IMR-90 (cell line): ENCODE data around the gene KRTAP12-2. TPM values are rescaled to one million over a fixed set of nuclear protein-coding genes. Genes with fewer than 3 reads are reported as not detected.

Source experiments
- ATAC-seq: fragments of 200-7000 bp; cut with Tn5 transposase; 2 replicates; pipeline ENCODE4 v1.9.1; 2020; ENCODE audit warnings: low read depth, mild to moderate bottlenecking, moderate library complexity
- BruUV-seq: library from RNA; stranded (reverse); fragments of 400-500 nt; replicated peaks from 2 replicates; lab custom pipeline; 2021; lab: Mats Ljungman, UMichigan
- CTCF ChIA-PET: fragments of 300-600 bp; formaldehyde crosslinking; extraction: SDS; loops from one replicate; lab custom pipeline; 2021; ENCODE audit warnings: antibody characterized with exemption; lab: Yijun Ruan, JAX
- POLR2A ChIA-PET: fragments of 300-600 bp; sonication (Branson Sonifier 250); formaldehyde crosslinking; loops from one replicate; lab custom pipeline; 2022; ENCODE audit warnings: antibody characterized with exemption; ENCODE audit not compliant: unreplicated experiment; lab: Charles Lee
- DNase-seq: peaks from one replicate; pipeline ENCODE4 v3.0.0; 2013
- H2AFZ ChIP-seq: replicated peaks from 2 replicates; pipeline ENCODE3; 2013; ENCODE audit warnings: low read length, mild to moderate bottlenecking; ENCODE audit not compliant: poor library complexity
- H2AK5ac ChIP-seq: 2 replicates; pipeline ENCODE4 v1.6.1; 2013; ENCODE audit warnings: low read depth, low read length, inconsistent platforms
- H2AK9ac ChIP-seq: replicated peaks from 2 replicates; pipeline ENCODE3; 2013; ENCODE audit warnings: mild to moderate bottlenecking, low read depth, low read length, moderate library complexity; ENCODE audit not compliant: poor library complexity
- H2BK120ac ChIP-seq: 2 replicates; pipeline ENCODE4 v1.6.1; 2013; ENCODE audit warnings: low read depth, low read length, inconsistent platforms
- H2BK15ac ChIP-seq: 3 replicates; pipeline ENCODE4 v1.6.1; 2013; ENCODE audit warnings: low read depth, low read length, inconsistent platforms
- H2BK20ac ChIP-seq: 2 replicates; pipeline ENCODE4 v1.6.1; 2013; ENCODE audit warnings: low read depth, mild to moderate bottlenecking, inconsistent platforms, low read length, moderate library complexity
- H2BK5ac ChIP-seq: 2 replicates; pipeline ENCODE4 v1.6.1; 2013; ENCODE audit warnings: mild to moderate bottlenecking, low read depth, low read length, inconsistent platforms; ENCODE audit not compliant: poor library complexity, severe bottlenecking
- H3K14ac ChIP-seq: replicated peaks from 2 replicates; pipeline ENCODE4 v1.6.1; 2013; ENCODE audit warnings: low read depth, low read length, inconsistent platforms
- H3K18ac ChIP-seq: 2 replicates; pipeline ENCODE4 v1.6.1; 2013; ENCODE audit warnings: low read depth, low read length, control low read depth
- H3K23ac ChIP-seq: 2 replicates; pipeline ENCODE4 v1.6.1; 2013; ENCODE audit warnings: low read depth, low read length, inconsistent platforms
- H3K27ac ChIP-seq: 2 replicates; pipeline ENCODE4 v1.5.1; 2013; ENCODE audit warnings: mild to moderate bottlenecking, control low read depth, low read length; ENCODE audit not compliant: insufficient read depth
- H3K27me3 ChIP-seq: 2 replicates; pipeline ENCODE4 v1.6.1; 2013; ENCODE audit warnings: low read length; ENCODE audit not compliant: control insufficient read depth, insufficient read depth
- H3K36me3 ChIP-seq: 2 replicates; pipeline ENCODE4 v1.6.1; 2013; ENCODE audit warnings: low read length, mixed read lengths; ENCODE audit not compliant: control insufficient read depth, insufficient read depth
- H3K4ac ChIP-seq: 2 replicates; pipeline ENCODE4 v1.6.1; 2013; ENCODE audit warnings: low read depth, low read length, inconsistent platforms
- H3K4me1 ChIP-seq: 2 replicates; pipeline ENCODE4 v1.6.1; 2013; ENCODE audit warnings: low read length, mixed read lengths; ENCODE audit not compliant: control insufficient read depth, insufficient read depth
- H3K4me2 ChIP-seq: 2 replicates; pipeline ENCODE4 v1.6.1; 2013; ENCODE audit warnings: low read depth, mild to moderate bottlenecking, control low read depth, low read length, moderate library complexity
- H3K4me3 ChIP-seq: 2 replicates; pipeline ENCODE4 v1.5.1; 2013; ENCODE audit warnings: low read depth, mild to moderate bottlenecking, control low read depth, low read length, moderate library complexity; ENCODE audit not compliant: insufficient read depth
- H3K56ac ChIP-seq: 2 replicates; pipeline ENCODE4 v1.6.1; 2013; ENCODE audit warnings: low read length, inconsistent platforms; ENCODE audit not compliant: insufficient read depth; ENCODE audit errors: extremely low read depth
- H3K79me1 ChIP-seq, 2 experiments: 2 replicates each; pipeline ENCODE4 v1.6.1; 2013; ENCODE audit warnings: low read length in 2 of 2, inconsistent platforms in 1 of 2, low read depth in 1 of 2
- H3K9ac ChIP-seq: 2 replicates; pipeline ENCODE4 v1.6.1; 2013; ENCODE audit warnings: low read depth, low read length, control low read depth
- H3K9me1 ChIP-seq: 2 replicates; pipeline ENCODE4 v1.6.1; 2013; ENCODE audit warnings: low read length, inconsistent platforms; ENCODE audit not compliant: insufficient read depth
- H3K9me3 ChIP-seq: 2 replicates; pipeline ENCODE4 v1.6.1; 2013; ENCODE audit warnings: low read length; ENCODE audit not compliant: control insufficient read depth, insufficient read depth
- H4K20me1 ChIP-seq: 2 replicates; pipeline ENCODE4 v1.6.1; 2013; ENCODE audit warnings: low read length, inconsistent platforms; ENCODE audit not compliant: insufficient read depth
- H4K5ac ChIP-seq: 2 replicates; pipeline ENCODE4 v1.6.1; 2013; ENCODE audit warnings: mild to moderate bottlenecking, low read depth, low read length, control low read depth
- H4K8ac ChIP-seq, 2 experiments: 2 replicates each; pipeline ENCODE4 v1.6.1; 2013; ENCODE audit warnings: low read depth in 2 of 2, low read length in 2 of 2, control low read depth in 1 of 2, inconsistent platforms in 1 of 2
- H4K91ac ChIP-seq: 2 replicates; pipeline ENCODE4 v1.6.1; 2013; ENCODE audit warnings: low read depth, low read length, inconsistent platforms; ENCODE audit not compliant: insufficient read depth
- BHLHE40 ChIP-seq: fragments of 150-350 bp; IDR thresholded peaks from 2 replicates; pipeline ENCODE4 v1.6.1; 2016; ENCODE audit warnings: mild to moderate bottlenecking, low read depth, low read length
- CEBPB ChIP-seq: IDR thresholded peaks from 2 replicates; pipeline ENCODE4 v1.6.1; 2012; ENCODE audit warnings: low read depth, low read length, improper control_type of control experiment
- MAFK ChIP-seq: IDR thresholded peaks from 2 replicates; pipeline ENCODE4 v1.6.1; 2012; ENCODE audit warnings: low read depth, low read length, improper control_type of control experiment
- NFE2L2 ChIP-seq: fragments of 150-350 bp; IDR thresholded peaks from 2 replicates; pipeline ENCODE4 v1.6.1; 2016; ENCODE audit warnings: low read depth, mild to moderate bottlenecking, low read length
- POLR2A ChIP-seq: IDR thresholded peaks from 2 replicates; pipeline ENCODE4 v1.6.1; 2012; ENCODE audit warnings: mild to moderate bottlenecking, low read depth, low read length
- RAD21 ChIP-seq: IDR thresholded peaks from 2 replicates; pipeline ENCODE4 v1.6.1; 2012; ENCODE audit warnings: low read length, improper control_type of control experiment
- RCOR1 ChIP-seq: IDR thresholded peaks from 2 replicates; pipeline ENCODE4 v1.6.1; 2012; ENCODE audit warnings: mild to moderate bottlenecking, low read length, improper control_type of control experiment; ENCODE audit not compliant: insufficient replicate concordance
- SMC3 ChIP-seq: fragments of 150-350 bp; IDR thresholded peaks from 2 replicates; pipeline ENCODE4 v1.6.1; 2016; ENCODE audit warnings: low read depth, mild to moderate bottlenecking, antibody characterized with exemption, low read length, moderate library complexity
- WGBS, 2 experiments: methylation state at CpG; one replicate each; pipeline versions ENCODE4 v1.1.5 to v1.1.7; 2013; ENCODE audit warnings: missing lambda C conversion rate in 2 of 2; ENCODE audit not compliant: insufficient read length in 1 of 2; ENCODE audit errors: extremely low coverage in 2 of 2; 5-methylcytosine and 5-hydroxymethylcytosine counted together
- dilution Hi-C: fragments of 300-500 bp; cut with HindIII; formaldehyde crosslinking; loops from one replicate; pipeline ENCODE4 v1.14.3; 2018; ENCODE audit warnings: low sequenced_read_pairs; ENCODE audit not compliant: unreplicated experiment
- in situ Hi-C: fragments of 300-500 bp; cut with MboI; formaldehyde crosslinking; loops from 3 replicates; pipeline ENCODE4 v1.14.3; 2019; ENCODE audit warnings: low sequenced_read_pairs, inconsistent platforms, mixed read lengths
- intact Hi-C: fragments of 100-400 bp; cut with micrococcal nuclease; formaldehyde crosslinking; loops from 2 replicates; pipeline ENCODE4 v1.10.0; 2022
- polyA plus RNA-seq, 3 experiments: library from polyadenylated mRNA; depleted of rRNA; stranded (reverse); fragments of >200 nt; gene quantifications; 2 replicates each; pipeline ENCODE4 v1.2.3, GENCODE V29; 2012; ENCODE audit warnings: low replicate concordance in 1 of 3
- total RNA-seq: library from RNA; depleted of rRNA; stranded (reverse); fragments of >200 nt; gene quantifications from 2 replicates; pipeline ENCODE4 v1.2.3, GENCODE V29; 2012
- TF ChIP-seq, protein P1 (sequence below): conservative IDR thresholded peaks from 2 replicates; pipeline ENCODE4 v1.5.1; 2012; ENCODE audit warnings: mild to moderate bottlenecking, low read depth, low read length, improper control_type of control experiment
- TF ChIP-seq, protein P2 (sequence below): fragments of 150-350 bp; IDR thresholded peaks from 2 replicates; pipeline ENCODE4 v1.6.1; 2017; ENCODE audit warnings: mild to moderate bottlenecking, antibody characterized with exemption, low read length, low read depth

KRTAP12-2 gene
- total and polyA plus RNA-seq, 2 of the 4 experiments (the other 2 are of a cell fraction): not detected

DNA sequence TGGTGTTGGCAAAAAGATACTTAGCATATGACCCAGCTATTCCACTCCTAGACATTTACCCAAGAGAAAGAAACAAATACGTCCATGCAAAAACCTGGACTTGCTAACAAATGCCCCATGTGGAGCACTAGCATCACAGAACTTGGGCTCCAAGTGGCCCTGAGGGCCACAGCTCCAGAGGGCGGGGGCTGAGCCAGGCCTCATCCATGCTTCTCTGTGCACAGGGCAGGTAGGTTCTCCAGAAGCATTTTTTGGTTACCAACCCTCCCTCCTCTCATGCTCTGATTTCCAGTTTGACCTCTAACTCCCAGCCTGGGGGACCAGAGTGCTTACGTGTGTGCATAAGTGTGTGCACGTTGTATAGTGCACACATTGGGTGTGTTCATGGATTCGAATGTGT is 2.0 kb downstream of the KRTAP12-2 start:
- Histone ChIP-seq H3K4ac (no peak overlapping the region), H4K20me1 (no peaks in the 10 kb centered on the region), H3K4me2 (no peak overlapping the region), H2BK5ac (no peak overlapping the region), H3K9ac (no peak overlapping the region), H2BK20ac (no peak overlapping the region), H3K27ac (no peak overlapping the region), H2AFZ (no peak overlapping the region), H3K56ac (no peak overlapping the region), H2BK15ac (no peak overlapping the region), H4K91ac (no peak overlapping the region), H4K8ac (no peak overlapping the region), H3K4me1 (no peaks in the 10 kb centered on the region), H2BK120ac (no peak overlapping the region), H3K9me3 (no peaks in the 10 kb centered on the region), H3K18ac (no peak overlapping the region), H2AK5ac (no peak overlapping the region), H3K9me1 (no peaks in the 10 kb centered on the region), H3K4me3 (no peak overlapping the region), H3K23ac (no peak overlapping the region), H2AK9ac (no peak overlapping the region), H3K36me3 (no peaks in the 10 kb centered on the region), H3K79me1 (no peaks in the 10 kb centered on the region), H4K5ac (no peak overlapping the region), H3K14ac (no peak overlapping the region), H3K27me3 (0 out of 2 replicates have a peak, but pooled peaks cover 3% of the 10 kb centered on the region)
- ChIA-PET CTCF (no interaction called here), POLR2A (no interaction called here)
- BruUV-seq: no TSS peak
- WGBS, 2 experiments: 17% methylated on average over 1 of the region's 5 CpGs; no CpG with 5 or more reads in 1 of the 2 experiments
- ATAC-seq: no peak
- dilution Hi-C loops (no loop called here), in situ Hi-C loops (no loop called here), intact Hi-C loops (no loop called here)
- DNase-seq: no peak
- no peak for TF ChIP-seq BHLHE40
- TF ChIP-seq NFE2L2: no peak
- TF ChIP-seq RCOR1: no peak
- TF ChIP-seq SMC3: no peak
- TF ChIP-seq, protein P1, sequence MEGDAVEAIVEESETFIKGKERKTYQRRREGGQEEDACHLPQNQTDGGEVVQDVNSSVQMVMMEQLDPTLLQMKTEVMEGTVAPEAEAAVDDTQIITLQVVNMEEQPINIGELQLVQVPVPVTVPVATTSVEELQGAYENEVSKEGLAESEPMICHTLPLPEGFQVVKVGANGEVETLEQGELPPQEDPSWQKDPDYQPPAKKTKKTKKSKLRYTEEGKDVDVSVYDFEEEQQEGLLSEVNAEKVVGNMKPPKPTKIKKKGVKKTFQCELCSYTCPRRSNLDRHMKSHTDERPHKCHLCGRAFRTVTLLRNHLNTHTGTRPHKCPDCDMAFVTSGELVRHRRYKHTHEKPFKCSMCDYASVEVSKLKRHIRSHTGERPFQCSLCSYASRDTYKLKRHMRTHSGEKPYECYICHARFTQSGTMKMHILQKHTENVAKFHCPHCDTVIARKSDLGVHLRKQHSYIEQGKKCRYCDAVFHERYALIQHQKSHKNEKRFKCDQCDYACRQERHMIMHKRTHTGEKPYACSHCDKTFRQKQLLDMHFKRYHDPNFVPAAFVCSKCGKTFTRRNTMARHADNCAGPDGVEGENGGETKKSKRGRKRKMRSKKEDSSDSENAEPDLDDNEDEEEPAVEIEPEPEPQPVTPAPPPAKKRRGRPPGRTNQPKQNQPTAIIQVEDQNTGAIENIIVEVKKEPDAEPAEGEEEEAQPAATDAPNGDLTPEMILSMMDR: no peak
- no peak for TF ChIP-seq MAFK
- TF ChIP-seq CEBPB: no peak
- no peak for TF ChIP-seq POLR2A
- TF ChIP-seq, protein P2, sequence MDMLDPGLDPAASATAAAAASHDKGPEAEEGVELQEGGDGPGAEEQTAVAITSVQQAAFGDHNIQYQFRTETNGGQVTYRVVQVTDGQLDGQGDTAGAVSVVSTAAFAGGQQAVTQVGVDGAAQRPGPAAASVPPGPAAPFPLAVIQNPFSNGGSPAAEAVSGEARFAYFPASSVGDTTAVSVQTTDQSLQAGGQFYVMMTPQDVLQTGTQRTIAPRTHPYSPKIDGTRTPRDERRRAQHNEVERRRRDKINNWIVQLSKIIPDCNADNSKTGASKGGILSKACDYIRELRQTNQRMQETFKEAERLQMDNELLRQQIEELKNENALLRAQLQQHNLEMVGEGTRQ: no peak
- TF ChIP-seq RAD21: no peak
